ENCODE results near the gene SCAMP3. TPM values are rescaled to one million over a fixed set of nuclear protein-coding genes. Genes with fewer than 3 reads are reported as not detected.

SCAMP3 gene
- total RNA-seq, 1 experiment from 2014 or later, result 43.4 TPM

GRCh38 chr1:155285631-155286044, 23.5 kb upstream of the SCAMP3 start:
- DNase-seq (ENCODE audit: low read depth), result no peak

GRCh38 chr1:155285063-155285462, 22.9 kb upstream of the SCAMP3 start:
- DNase-seq (ENCODE audit: low read depth), result no peak

GRCh38 chr1:155284476-155284875, 22.3 kb upstream of the SCAMP3 start:
- DNase-seq (ENCODE audit: low read depth), result no peak

- DNase-seq (ENCODE audit: low read depth), result no peak
Measured at GRCh38 chr1:155282488-155283091, 20.4 kb upstream of the SCAMP3 start.

- DNase-seq (ENCODE audit: low read depth), result no peak
Measured at GRCh38 chr1:155279268-155279667, 17.1 kb upstream of the SCAMP3 start.

GRCh38 chr1:155278689-155279160, 16.6 kb upstream of the SCAMP3 start:
- peak; percentile 22 for DNase-seq (ENCODE audit: low read depth)

GRCh38 chr1:155277902-155278688, 15.9 kb upstream of the SCAMP3 start:
- peak; percentile 61 for DNase-seq (ENCODE audit: low read depth)

- peak; percentile 98 for DNase-seq (ENCODE audit: low read depth)
Measured at GRCh38 chr1:155277070-155277901, 15.1 kb upstream of the SCAMP3 start, which contains the start of gene HCN3. Gene HCN3 (plus strand): TSS chr1:155277463. CDS start chr1:155277591, 128 bp downstream.

- DNase-seq (ENCODE audit: low read depth), result peak; percentile 99
Measured at GRCh38 chr1:155273343-155274245, 11.4 kb upstream of the SCAMP3 start, which contains the start of gene CLK2. Gene CLK2 (minus strand): TSS chr1:155273504. CDS start chr1:155270977, 2,527 bp downstream.

GRCh38 chr1:155272466-155273342, 10.5 kb upstream of the SCAMP3 start:
- no peak for DNase-seq (ENCODE audit: low read depth)

- no peak for DNase-seq (ENCODE audit: low read depth)
Measured at GRCh38 chr1:155269381-155269780, 7.2 kb upstream of the SCAMP3 start.

- DNase-seq (ENCODE audit: low read depth), result no peak
Measured at GRCh38 chr1:155268630-155269029, 6.5 kb upstream of the SCAMP3 start.

- DNase-seq (ENCODE audit: low read depth), result no peak
Measured at GRCh38 chr1:155267373-155267772, 5.2 kb upstream of the SCAMP3 start.

- DNase-seq (ENCODE audit: low read depth), result no peak
Measured at GRCh38 chr1:155266553-155266952, 4.4 kb upstream of the SCAMP3 start.

GRCh38 chr1:155263067-155263466, 907 bp upstream of the SCAMP3 start:
- DNase-seq (ENCODE audit: low read depth), result no peak

- DNase-seq (ENCODE audit: low read depth), result no peak
Measured at GRCh38 chr1:155261493-155261851, 688 bp downstream of the SCAMP3 start.

GRCh38 chr1:155260276-155260675, 1.9 kb downstream of the SCAMP3 start:
- no peak for DNase-seq (ENCODE audit: low read depth)

GRCh38 chr1:155256058-155256852, 5.9 kb downstream of the SCAMP3 start:
- no peak for DNase-seq (ENCODE audit: low read depth)

Measured in Daoy (cell line).